Psoas muscle (tissue), 8 donors: ENCODE results near the gene RAB21. TPM values are rescaled to one million over a fixed set of nuclear protein-coding genes. Genes with fewer than 3 reads are reported as not detected.

Experiments
- ATAC-seq, 4 donors: fragments of 200-7000 bp; cut with Tn5 transposase; one replicate each; pipeline ENCODE4 v1.9.1; 2020; ENCODE audit warnings: moderate library complexity in 3 of 4, mild to moderate bottlenecking in 2 of 4
- DNase-seq, 2 donors: peaks; one replicate each; pipeline ENCODE4 v3.0.0-alpha.2; 2020
- H3K27ac ChIP-seq: fragments of 200-600 bp; one replicate; pipeline ENCODE4 v1.8.0; 2022
- H3K27me3 ChIP-seq, 3 donors: fragments of 200-600 bp in 1 of 3; one replicate each; pipeline versions ENCODE4 v1.6.1 to v1.8.0; 2013 to 2022; ENCODE audit warnings: low read length in 2 of 3, mild to moderate bottlenecking in 2 of 3, moderate library complexity in 1 of 3; ENCODE audit not compliant: insufficient read depth in 3 of 3
- H3K36me3 ChIP-seq, 2 donors: fragments of 200-600 bp in 1 of 2; one replicate each; pipeline versions ENCODE4 v1.6.1 to v1.8.0; 2013 to 2022; ENCODE audit warnings: low read depth in 1 of 2, mild to moderate bottlenecking in 1 of 2, moderate library complexity in 1 of 2; ENCODE audit not compliant: insufficient read depth in 1 of 2
- H3K4me1 ChIP-seq: fragments of 200-600 bp; one replicate; pipeline ENCODE4 v1.8.0; 2022
- H3K4me3 ChIP-seq: fragments of 200-600 bp; one replicate; pipeline ENCODE4 v1.8.0; 2022; ENCODE audit warnings: mild to moderate bottlenecking
- H3K9me3 ChIP-seq: fragments of 200-600 bp; one replicate; pipeline ENCODE4 v1.8.0; 2022
- CTCF ChIP-seq: fragments of 200-600 bp; IDR thresholded peaks from one replicate; pipeline ENCODE4 v1.8.0; 2022; ENCODE audit warnings: antibody characterized with exemption
- WGBS, 3 donors: extraction: QIAGEN DNeasy Blood & Tissue Kit; methylation state at CpG; one replicate each; pipeline versions ENCODE4 v1.1.6 to v1.1.7; 2013; 5-methylcytosine and 5-hydroxymethylcytosine counted together
- intact Hi-C, 2 donors: fragments of 100-400 bp; cut with DNase I; formaldehyde crosslinking; loops; one replicate each; pipeline versions ENCODE4 v1.11.0 to v1.14.2; 2022
- polyA plus RNA-seq, 3 donors: library from polyadenylated mRNA; stranded (reverse); fragments of 200-250 nt; gene quantifications; one replicate each; pipeline ENCODE4 v1.2.3, GENCODE V29; 2013
- total RNA-seq, 4 donors: library from RNA; stranded (reverse); fragmentation: NEBNext Ultra II Directional in 2 of 4; extraction: Animal tissue kit (Norgen Biotek cat#: 25700) in 2 of 4; gene quantifications; one replicate each; pipeline versions ENCODE4 v1.2.1 to v1.2.4, GENCODE V29; 2021 to 2023
- donor health status: healthy with polysubstance abuse.
- donor health status: DM: no; HTN: no; CAD: no; lungs with moderate emphysema.
- donor health status: Bipolar disorder and iron deficiency.
- donor health status: healthy.
- donor health status: DM: yes; HTN: yes; CAD: no.
- donor health status: DM: no; HTN: no; CAD: no.
- donor health status: DM: no; HTN: no; CAD: no.
- donor health status: DM: yes; HTN: yes; CAD: no.

RAB21 gene
- total and polyA plus RNA-seq, 7 donors: 23.7 to 180 (median 152) TPM

DNA sequence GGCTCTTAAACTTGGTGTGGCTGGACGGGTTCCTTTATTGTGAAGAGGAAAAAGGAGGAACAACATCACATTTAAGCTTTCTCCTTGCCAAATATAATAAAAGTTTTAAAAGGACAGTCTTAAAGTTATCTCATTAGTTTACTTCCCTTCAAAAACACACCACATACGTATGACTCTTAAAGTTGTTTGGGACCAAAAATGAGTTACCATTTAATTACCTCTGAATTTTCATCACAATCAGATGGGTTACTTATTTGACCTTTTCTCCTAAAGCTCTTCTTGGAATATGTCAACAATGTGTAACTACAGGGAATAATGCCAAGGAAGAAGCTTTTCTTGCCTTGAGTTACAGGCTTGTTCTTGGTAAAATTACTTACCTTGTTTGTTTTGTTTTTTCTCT lies 16.4 kb downstream of the RAB21 start:
- intact Hi-C loops: loop anchor here in 1 of 2 donors (10.0 kb wide), 1 partner anchor 124 kb away; no protein-coding TSS in a partner anchor
- Histone ChIP-seq H3K27me3 (no peaks in the 10 kb centered on the region), H3K4me1 (peaks cover 40% of the 10 kb centered on the region), H3K4me3 (no peak overlapping the region), H3K27ac (no peak overlapping the region), H3K9me3 (no peaks in the 10 kb centered on the region), H3K36me3 (peaks cover 0 to 59% of the 10 kb centered on the region in 2 donors)
- DNase-seq (no peak), ATAC-seq (no peak)
- WGBS, 3 donors: 56 to 79% (median 70%) methylated on average over 2 of the region's 2 CpGs
- no peak for TF ChIP-seq CTCF

DNA sequence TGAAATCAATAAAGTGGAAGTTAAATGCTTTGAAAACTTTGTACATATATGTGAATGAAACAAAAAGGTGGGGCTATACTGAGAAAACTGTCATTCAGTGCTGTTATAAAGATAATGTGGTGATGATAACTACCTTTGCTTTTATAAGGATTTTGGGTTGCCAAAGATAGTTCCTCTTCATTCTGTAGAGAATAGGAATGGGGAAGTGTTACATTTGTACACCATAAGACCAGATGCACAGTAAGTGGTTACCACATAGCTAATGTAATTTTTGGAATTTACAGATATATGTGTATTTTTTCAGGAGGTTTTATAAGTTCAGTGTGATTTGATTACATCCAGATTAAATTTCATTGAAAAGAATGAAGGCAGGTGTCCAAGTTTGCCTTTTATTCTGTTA lies 18.1 kb downstream of the RAB21 start:
- Histone ChIP-seq H3K9me3 (no peaks in the 10 kb centered on the region), H3K27ac (no peak overlapping the region), H3K27me3 (no peaks in the 10 kb centered on the region), H3K4me1 (peaks cover 24% of the 10 kb centered on the region), H3K36me3 (peaks cover 0 to 75% of the 10 kb centered on the region in 2 donors), H3K4me3 (no peak overlapping the region)
- intact Hi-C loops: loop anchor here in 1 of 2 donors (10.0 kb wide), 1 partner anchor 122 kb away; no protein-coding TSS in a partner anchor
- TF ChIP-seq CTCF: no peak
- no peak for DNase-seq
- ATAC-seq: no peak

DNA sequence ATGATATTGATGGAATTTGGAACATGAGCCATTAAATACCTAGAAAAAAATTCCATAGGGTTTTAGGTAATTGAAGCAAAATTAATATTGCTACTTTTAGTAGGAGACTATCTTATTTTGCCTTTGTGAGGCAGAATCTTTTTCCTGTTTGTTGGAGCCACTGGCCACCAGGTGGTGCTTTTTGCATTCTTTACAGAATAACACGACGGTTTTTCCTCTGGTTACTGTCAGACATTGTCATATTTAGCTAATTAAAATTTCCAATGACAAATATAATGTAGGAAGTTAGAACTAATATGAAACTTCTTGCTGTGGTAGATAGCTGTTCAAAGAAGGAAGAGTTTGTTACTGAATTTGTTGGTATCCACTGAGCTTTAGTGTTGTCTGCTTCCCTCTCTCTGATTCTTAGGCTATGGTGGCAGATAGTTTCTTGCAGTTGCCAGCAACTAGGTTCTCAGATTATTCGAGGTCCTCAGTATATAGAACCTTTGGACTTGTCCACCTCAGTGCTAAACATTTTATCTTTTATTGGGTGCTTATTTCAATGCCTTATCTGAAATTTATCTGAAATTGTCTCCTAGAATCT lies 25.7 kb downstream of the RAB21 start:
- Histone ChIP-seq H3K27ac (no peak overlapping the region), H3K36me3 (peaks cover under 1 to 87% of the 10 kb centered on the region in 2 donors), H3K4me3 (no peak overlapping the region), H3K9me3 (no peaks in the 10 kb centered on the region), H3K27me3 (no peaks in the 10 kb centered on the region), H3K4me1 (no peaks in the 10 kb centered on the region)
- TF ChIP-seq CTCF: peak; percentile 71
- peak in 2 of 4 donors; percentile 43 to 67 for ATAC-seq
- 21 to 33% (median 24%) methylated on average over 3 of the region's 3 CpGs for WGBS, 3 donors
- DNase-seq: no peak
- intact Hi-C loops: no loop called here

DNA sequence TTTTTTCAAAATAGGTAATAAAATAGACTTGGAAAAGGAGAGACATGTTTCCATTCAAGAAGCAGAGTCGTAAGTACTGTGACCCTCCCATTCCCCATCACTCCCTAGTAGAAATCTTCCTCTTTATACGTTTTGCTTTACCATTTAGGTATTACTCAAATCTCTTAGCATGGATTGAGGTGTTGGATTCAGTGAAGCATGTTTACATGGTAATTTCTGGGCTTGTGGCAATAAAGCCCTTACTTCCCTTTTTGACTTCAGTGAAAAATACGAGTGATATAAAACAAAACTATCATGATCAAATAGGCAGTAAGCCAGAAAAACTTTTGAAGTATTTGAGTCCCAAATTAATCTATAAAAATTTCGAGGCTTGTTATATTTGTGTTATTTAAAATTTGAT lies 27.4 kb downstream of the RAB21 start:
- TF ChIP-seq CTCF: no peak
- H3K27me3 ChIP-seq: no peaks in the 10 kb centered on the region
- intact Hi-C loops: no loop called here
- no peak overlapping the region for H3K27ac ChIP-seq
- H3K4me3 ChIP-seq: no peak overlapping the region
- no peaks in the 10 kb centered on the region for H3K4me1 ChIP-seq
- WGBS, 3 donors: 74 to 82% (median 76%) methylated on average over 4 of the region's 4 CpGs
- H3K9me3 ChIP-seq: no peaks in the 10 kb centered on the region
- no peak for ATAC-seq
- no peak for DNase-seq
- peaks cover 7 to 89% of the 10 kb centered on the region in 2 donors for H3K36me3 ChIP-seq

GRCh38 chr12:71786829-71787228 lies 32.2 kb downstream of the RAB21 start:
- no peaks in the 10 kb centered on the region for H3K4me1 ChIP-seq
- no peaks in the 10 kb centered on the region for H3K9me3 ChIP-seq
- 82 to 88% (median 86%) methylated on average over 1 of the region's 1 CpG for WGBS, 3 donors
- intact Hi-C loops: no loop called here
- TF ChIP-seq CTCF: no peak
- H3K27me3 ChIP-seq: no peaks in the 10 kb centered on the region
- ATAC-seq (no peak), DNase-seq (no peak)
- H3K27ac ChIP-seq: no peak overlapping the region
- peaks cover 7 to 93% of the 10 kb centered on the region in 2 donors for H3K36me3 ChIP-seq
- H3K4me3 ChIP-seq: no peak overlapping the region
